ENCODE results near the gene CFAP74. TPM values are rescaled to one million over a fixed set of nuclear protein-coding genes. Genes with fewer than 3 reads are reported as not detected.

Gene CFAP74
- total and polyA plus RNA-seq, 9 of the 15 experiments (the other 6 are each of a cell fraction or from before 2014, with no cell fraction given) = 0.03 to 0.15 (median 0.05) TPM; not detected in 6

GRCh38 chr1:1926886-1927660 lies 76.5 kb downstream of the CFAP74 start:
- Histone ChIP-seq H3K9me1 (ENCODE audit: control insufficient read depth, insufficient read depth, low read length) (no peaks in the 10 kb centered on the region), H3K79me2 (ENCODE audit: control insufficient read depth, insufficient read depth, low read length) (no peaks in the 10 kb centered on the region), H3K9me3 (replicated peaks; ENCODE audit: control insufficient read depth, insufficient read depth, low read depth, low read length) (no peaks in the 10 kb centered on the region), H3K27me3 (ENCODE audit: control insufficient read depth in 2 of 2, insufficient read depth in 2 of 2, low read length in 2 of 2) (peaks cover 23 to 72% of the 10 kb centered on the region in 2 experiments; a peak in 3 of 5 replicates), H2AFZ (ENCODE audit: low read depth, low read length) (no peak overlapping the region), H3K4me1 (replicated peaks in 1 of 2; ENCODE audit: control insufficient read depth in 2 of 2, insufficient read depth in 2 of 2, low read length in 2 of 2) (peaks cover 0 to 71% of the 10 kb centered on the region in 2 experiments; a peak in 2 of 5 replicates), H4K20me1 (replicated peaks; ENCODE audit: control insufficient read depth, insufficient read depth, low read length) (peaks cover 8% of the 10 kb centered on the region), H3K4me2 (ENCODE audit: insufficient read depth, low read length) (no peak overlapping the region), H3K4me3 (no peak overlapping the region), H3K27ac (ENCODE audit: extremely low read depth, low read depth, low read length) (no peak overlapping the region), H3K36me3 (ENCODE audit: control insufficient read depth, insufficient read depth, low read length) (no peaks in the 10 kb centered on the region), H3K9ac (ENCODE audit: insufficient read depth in 1 of 2, low read depth in 2 of 2, low read length in 2 of 2) (peak overlapping the region in 1 of 2 experiments; percentile 45; a peak in 1 of 4 replicates)
- 18% methylated on average over 21 of the region's 21 CpGs for WGBS (ENCODE audit: insufficient coverage, low coverage, missing lambda C conversion rate)
- CTCF ChIA-PET (ENCODE audit: low intra/inter-chr PET ratio) = no interaction called here
- in situ Hi-C loops (cut with MboI) = no loop called here
- no TSS peak for BruUV-seq (replicated peaks)
- FAIRE-seq (no peak), ATAC-seq (no peak), DNase-seq (ENCODE audit: extremely low read depth in 1 of 4, low spot score in 3 of 4) (no peak)
- intact Hi-C loops (cut with micrococcal nuclease) = no loop called here
- no peak for TF ChIP-seq ZNF398 (CRISPR knock-in tag; IDR thresholded peaks at IDR 0.05)
- no peak for TF ChIP-seq SIN3A (IDR thresholded peaks at IDR 0.05; ENCODE audit: borderline replicate concordance in 2 of 2, control insufficient read depth in 1 of 2, low read depth in 2 of 2, low read length in 2 of 2)
- no peak for TF ChIP-seq BHLHE40 (IDR thresholded peaks at IDR 0.05; ENCODE audit: low read length)
- TF ChIP-seq NONO (IDR thresholded peaks at IDR 0.05; ENCODE audit: low read depth in 2 of 2, low read length in 1 of 2) = no peak
- TF ChIP-seq UBTF (IDR thresholded peaks at IDR 0.05; ENCODE audit: borderline replicate concordance in 1 of 2, low read depth in 2 of 2, low read length in 2 of 2) = no peak
- no peak for TF ChIP-seq ZKSCAN3 (CRISPR knock-in tag; IDR thresholded peaks at IDR 0.05)
- no peak for TF ChIP-seq PHF20 (IDR thresholded peaks at IDR 0.05; ENCODE audit: partially characterized antibody)
- no peak for TF ChIP-seq E2F8 (IDR thresholded peaks at IDR 0.05; ENCODE audit: low read depth, partially characterized antibody)
- no peak for TF ChIP-seq SAP30 (IDR thresholded peaks at IDR 0.05; ENCODE audit: borderline replicate concordance, insufficient read depth, low read depth, low read length, poor library complexity, severe bottlenecking)
- TF ChIP-seq BRD9 (IDR thresholded peaks at IDR 0.05; ENCODE audit: low read depth, partially characterized antibody) = no peak
- TF ChIP-seq ZEB2 (IDR thresholded peaks at IDR 0.05) = no peak
- TF ChIP-seq MIER1 (IDR thresholded peaks at IDR 0.05; ENCODE audit: low read depth) = no peak
- POLR2A ChIA-PET = interaction anchor here (0.6 to 1.0 kb wide), 4 partner anchors 9 to 303 kb away, joined by 3 read pairs; no protein-coding TSS in a partner anchor
